Adrenal gland (tissue), 5 donors: ENCODE data around the gene CRYBG1.

ENCODE experiments used
- POLR2A ChIP-seq, 2 donors: fragments of 450-650 bp; IDR thresholded peaks; one replicate each; pipeline ENCODE4 v1.6.1; 2017; ENCODE audit warnings: antibody characterized with exemption in 2 of 2, mild to moderate bottlenecking in 2 of 2, moderate library complexity in 1 of 2
- TF ChIP-seq, protein P1 (sequence below), 6 experiments: fragments of 450-650 bp in 4 of 6; fragments of 200-600 bp in 2 of 6; sonication (generic) in 1 of 6; IDR thresholded peaks; 1 replicate in 5 of 6; 2 replicates in 1 of 6; pipeline versions ENCODE4 v1.5.1 to v1.8.0; 2016 to 2021; ENCODE audit warnings: antibody characterized with exemption in 6 of 6, mild to moderate bottlenecking in 2 of 6, moderate library complexity in 1 of 6
- donor health status: DM: no; HTN: no; CAD: no.

DNA sequence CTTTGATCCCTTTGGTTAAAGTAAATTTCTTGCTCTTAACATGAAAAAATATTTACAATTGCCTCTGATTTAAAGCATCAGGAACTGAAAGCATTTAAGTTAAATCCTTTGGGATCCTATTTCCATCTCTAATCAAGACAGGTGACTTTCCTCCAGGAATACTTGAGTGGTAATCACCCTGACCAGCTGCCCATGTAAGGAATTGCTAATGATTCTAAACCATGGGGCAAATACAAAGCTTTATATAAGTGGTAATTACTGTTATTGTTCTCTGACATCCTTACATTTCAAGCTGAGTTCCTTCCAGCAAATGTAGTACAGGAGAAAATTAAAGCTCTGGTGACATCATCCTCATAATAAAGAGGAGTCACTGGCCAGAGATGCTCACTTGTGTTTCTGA lies 100.6 kb downstream of the CRYBG1 start:
- TF ChIP-seq, protein P1, sequence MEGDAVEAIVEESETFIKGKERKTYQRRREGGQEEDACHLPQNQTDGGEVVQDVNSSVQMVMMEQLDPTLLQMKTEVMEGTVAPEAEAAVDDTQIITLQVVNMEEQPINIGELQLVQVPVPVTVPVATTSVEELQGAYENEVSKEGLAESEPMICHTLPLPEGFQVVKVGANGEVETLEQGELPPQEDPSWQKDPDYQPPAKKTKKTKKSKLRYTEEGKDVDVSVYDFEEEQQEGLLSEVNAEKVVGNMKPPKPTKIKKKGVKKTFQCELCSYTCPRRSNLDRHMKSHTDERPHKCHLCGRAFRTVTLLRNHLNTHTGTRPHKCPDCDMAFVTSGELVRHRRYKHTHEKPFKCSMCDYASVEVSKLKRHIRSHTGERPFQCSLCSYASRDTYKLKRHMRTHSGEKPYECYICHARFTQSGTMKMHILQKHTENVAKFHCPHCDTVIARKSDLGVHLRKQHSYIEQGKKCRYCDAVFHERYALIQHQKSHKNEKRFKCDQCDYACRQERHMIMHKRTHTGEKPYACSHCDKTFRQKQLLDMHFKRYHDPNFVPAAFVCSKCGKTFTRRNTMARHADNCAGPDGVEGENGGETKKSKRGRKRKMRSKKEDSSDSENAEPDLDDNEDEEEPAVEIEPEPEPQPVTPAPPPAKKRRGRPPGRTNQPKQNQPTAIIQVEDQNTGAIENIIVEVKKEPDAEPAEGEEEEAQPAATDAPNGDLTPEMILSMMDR (IDR thresholded peaks at IDR 0.05): no peak
- TF ChIP-seq POLR2A (IDR thresholded peaks at IDR 0.05): no peak
